HepG2 (cell line): ENCODE data around the gene TNFSF13. TPM values are rescaled to one million over a fixed set of nuclear protein-coding genes. Genes with fewer than 3 reads are reported as not detected.
A peak's percentile ranks its signal among the peaks of the same experiment; 100 is the strongest.

Experiments used
- BORCS8-MEF2B ChIP-seq: sonication (generic); formaldehyde crosslinking; IDR thresholded peaks from 2 replicates; pipeline ENCODE4 v1.8.0; 2022; ENCODE audit warnings: mild to moderate bottlenecking, missing genetic modification reagents
- BRD4 ChIP-seq: sonication (generic); formaldehyde crosslinking; IDR thresholded peaks from 2 replicates; pipeline ENCODE4 v1.4.0; 2020; ENCODE audit warnings: missing genetic modification reagents
- CHCHD3 ChIP-seq: sonication (generic); formaldehyde crosslinking; IDR thresholded peaks from 2 replicates; pipeline ENCODE4 v1.8.0; 2022; ENCODE audit warnings: mild to moderate bottlenecking, missing genetic modification reagents, moderate library complexity
- CHD4 ChIP-seq: fragments of 200-600 bp; sonication (generic); IDR thresholded peaks from 2 replicates; pipeline ENCODE4 v1.7.0; 2017; ENCODE audit warnings: mild to moderate bottlenecking, low read length, borderline replicate concordance
- FOXJ3 ChIP-seq: sonication (generic); formaldehyde crosslinking; IDR thresholded peaks from 2 replicates; pipeline ENCODE4 v1.4.0; 2020; ENCODE audit warnings: missing genetic modification reagents, mild to moderate bottlenecking, borderline replicate concordance
- FOXK2 ChIP-seq: fragments of 450-650 bp; IDR thresholded peaks from 2 replicates; pipeline ENCODE4 v1.6.1; 2016
- GTF2F1 ChIP-seq: fragments of 150-350 bp; IDR thresholded peaks from 2 replicates; pipeline ENCODE4 v1.6.1; 2014; ENCODE audit warnings: low read length
- GTF3A ChIP-seq: sonication (generic); formaldehyde crosslinking; conservative IDR thresholded peaks from 2 replicates; pipeline ENCODE4 v1.4.0; 2020; ENCODE audit warnings: mild to moderate bottlenecking, missing genetic modification reagents
- HDAC2 ChIP-seq: sonication (generic); formaldehyde crosslinking; IDR thresholded peaks from 2 replicates; pipeline ENCODE4 v1.4.0; 2020; ENCODE audit warnings: missing genetic modification reagents
- MAFK ChIP-seq, 2 experiments: IDR thresholded peaks in 1 of 2; conservative IDR thresholded peaks in 1 of 2; 2 replicates each; pipeline ENCODE4 v1.6.1; 2011; ENCODE audit warnings: improper control_type of control experiment in 2 of 2, low read length in 2 of 2
- MYNN ChIP-seq: sonication (generic); formaldehyde crosslinking; IDR thresholded peaks from 2 replicates; pipeline ENCODE4 v1.4.0; 2020; ENCODE audit warnings: mild to moderate bottlenecking, low read depth, missing genetic modification reagents
- RBFOX2 ChIP-seq: fragments of 200-400 bp; formaldehyde crosslinking; IDR thresholded peaks from 2 replicates; pipeline ENCODE4 v1.6.1; 2017; ENCODE audit warnings: low read depth, mild to moderate bottlenecking, low read length
- SNAI1 ChIP-seq: sonication (generic); formaldehyde crosslinking; IDR thresholded peaks from 2 replicates; pipeline ENCODE4 v1.5.0; 2020; ENCODE audit warnings: mild to moderate bottlenecking, missing genetic modification reagents, borderline replicate concordance
- ZMYM3 ChIP-seq: sonication (generic); formaldehyde crosslinking; IDR thresholded peaks from 2 replicates; pipeline ENCODE4 v1.5.1; 2020; ENCODE audit warnings: mild to moderate bottlenecking, missing genetic modification reagents
- ZNF10 ChIP-seq: sonication (generic); formaldehyde crosslinking; IDR thresholded peaks from 2 replicates; pipeline ENCODE4 v1.4.0; 2020; ENCODE audit warnings: mild to moderate bottlenecking, low read depth, missing genetic modification reagents, borderline replicate concordance
- ZNF670 ChIP-seq: sonication (generic); formaldehyde crosslinking; IDR thresholded peaks from 2 replicates; pipeline ENCODE4 v1.8.0; 2022; ENCODE audit warnings: mild to moderate bottlenecking, missing genetic modification reagents, borderline replicate concordance
- ZNF703 ChIP-seq: sonication (generic); formaldehyde crosslinking; IDR thresholded peaks from 2 replicates; pipeline ENCODE4 v1.5.1; 2020; ENCODE audit warnings: missing genetic modification reagents, mild to moderate bottlenecking, moderate library complexity, borderline replicate concordance
- ZNF761 ChIP-seq: sonication (generic); formaldehyde crosslinking; conservative IDR thresholded peaks from 2 replicates; pipeline ENCODE4 v1.4.0; 2020; ENCODE audit warnings: mild to moderate bottlenecking, missing genetic modification reagents
- polyA plus RNA-seq, 8 experiments: library from polyadenylated mRNA; depleted of rRNA in 3 of 8; stranded (reverse) in 7 of 8; unstranded in 1 of 8; fragments of >200 nt; fragmentation: Illumina TruSeq in 4 of 8; extraction: Trizol in 4 of 8; gene quantifications; 2 replicates each; pipeline versions ENCODE4 v1.2.1 to v1.2.3, GENCODE V29; 2011 to 2016; ENCODE audit warnings: low read depth in 4 of 8, missing spikeins in 1 of 8, mixed read lengths in 1 of 8; ENCODE audit not compliant: insufficient read depth in 1 of 8
- total RNA-seq, 5 experiments: library from RNA; depleted of rRNA; stranded (reverse); fragments of >200 nt; fragmentation: Illumina TruSeq; extraction: Trizol; gene quantifications; 2 replicates each; pipeline ENCODE4 v1.2.3, GENCODE V29; 2016; ENCODE audit warnings: low read depth in 1 of 5
- TF ChIP-seq, protein P1 (sequence below): IDR thresholded peaks from 2 replicates; pipeline ENCODE4 v1.6.1; 2016; ENCODE audit warnings: mild to moderate bottlenecking, missing biosample characterization, missing genetic modification reagents
- TF ChIP-seq, protein P2 (sequence below): sonication (generic); formaldehyde crosslinking; IDR thresholded peaks from 2 replicates; pipeline ENCODE4 v1.5.0; 2020; ENCODE audit warnings: mild to moderate bottlenecking, missing genetic modification reagents, borderline replicate concordance
- TF ChIP-seq, protein P3 (sequence below): sonication (generic); formaldehyde crosslinking; IDR thresholded peaks from 2 replicates; pipeline ENCODE4 v1.4.0; 2020; ENCODE audit warnings: mild to moderate bottlenecking, missing genetic modification reagents
- TF ChIP-seq, protein P4 (sequence below): sonication (generic); formaldehyde crosslinking; IDR thresholded peaks from 2 replicates; pipeline ENCODE4 v1.4.0; 2020; ENCODE audit warnings: missing genetic modification reagents

Gene TNFSF13
- total and polyA plus RNA-seq, 2 of the 13 experiments (the other 11 are each of a cell fraction or from before 2014, with no cell fraction given) = 2.5 to 3.3 TPM

DNA sequence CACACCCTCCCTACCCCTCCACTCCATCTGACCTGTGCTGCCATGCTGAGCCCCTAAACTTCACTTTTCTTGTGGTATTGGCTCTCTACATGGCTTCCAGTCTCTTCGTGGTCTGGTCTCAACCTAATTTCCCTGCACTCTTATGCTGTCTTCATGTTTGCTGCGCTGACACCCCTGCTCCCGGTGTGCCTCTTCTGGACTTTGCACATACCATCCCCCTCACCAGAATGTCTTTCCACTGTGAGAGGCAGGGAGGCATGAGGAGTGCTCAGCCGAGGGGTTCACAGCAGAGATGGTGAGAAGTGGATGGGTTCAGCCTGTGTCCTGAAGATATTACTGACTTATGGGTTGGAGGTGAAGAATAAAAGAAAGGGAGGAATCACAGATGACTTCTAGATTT, 7.2 kb upstream of the TNFSF13 start (continued):
- no peak for TF ChIP-seq CHD4
- no peak for TF ChIP-seq GTF3A
- no peak for TF ChIP-seq GTF2F1
- no peak for TF ChIP-seq CHCHD3 (CRISPR knock-in tag)
- TF ChIP-seq FOXJ3 = no peak
- TF ChIP-seq MYNN (CRISPR knock-in tag) = no peak
- TF ChIP-seq BRD4 (CRISPR knock-in tag) = no peak
- TF ChIP-seq, protein P1, sequence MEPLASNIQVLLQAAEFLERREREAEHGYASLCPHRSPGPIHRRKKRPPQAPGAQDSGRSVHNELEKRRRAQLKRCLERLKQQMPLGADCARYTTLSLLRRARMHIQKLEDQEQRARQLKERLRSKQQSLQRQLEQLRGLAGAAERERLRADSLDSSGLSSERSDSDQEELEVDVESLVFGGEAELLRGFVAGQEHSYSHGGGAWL = no peak
- TF ChIP-seq, protein P2, sequence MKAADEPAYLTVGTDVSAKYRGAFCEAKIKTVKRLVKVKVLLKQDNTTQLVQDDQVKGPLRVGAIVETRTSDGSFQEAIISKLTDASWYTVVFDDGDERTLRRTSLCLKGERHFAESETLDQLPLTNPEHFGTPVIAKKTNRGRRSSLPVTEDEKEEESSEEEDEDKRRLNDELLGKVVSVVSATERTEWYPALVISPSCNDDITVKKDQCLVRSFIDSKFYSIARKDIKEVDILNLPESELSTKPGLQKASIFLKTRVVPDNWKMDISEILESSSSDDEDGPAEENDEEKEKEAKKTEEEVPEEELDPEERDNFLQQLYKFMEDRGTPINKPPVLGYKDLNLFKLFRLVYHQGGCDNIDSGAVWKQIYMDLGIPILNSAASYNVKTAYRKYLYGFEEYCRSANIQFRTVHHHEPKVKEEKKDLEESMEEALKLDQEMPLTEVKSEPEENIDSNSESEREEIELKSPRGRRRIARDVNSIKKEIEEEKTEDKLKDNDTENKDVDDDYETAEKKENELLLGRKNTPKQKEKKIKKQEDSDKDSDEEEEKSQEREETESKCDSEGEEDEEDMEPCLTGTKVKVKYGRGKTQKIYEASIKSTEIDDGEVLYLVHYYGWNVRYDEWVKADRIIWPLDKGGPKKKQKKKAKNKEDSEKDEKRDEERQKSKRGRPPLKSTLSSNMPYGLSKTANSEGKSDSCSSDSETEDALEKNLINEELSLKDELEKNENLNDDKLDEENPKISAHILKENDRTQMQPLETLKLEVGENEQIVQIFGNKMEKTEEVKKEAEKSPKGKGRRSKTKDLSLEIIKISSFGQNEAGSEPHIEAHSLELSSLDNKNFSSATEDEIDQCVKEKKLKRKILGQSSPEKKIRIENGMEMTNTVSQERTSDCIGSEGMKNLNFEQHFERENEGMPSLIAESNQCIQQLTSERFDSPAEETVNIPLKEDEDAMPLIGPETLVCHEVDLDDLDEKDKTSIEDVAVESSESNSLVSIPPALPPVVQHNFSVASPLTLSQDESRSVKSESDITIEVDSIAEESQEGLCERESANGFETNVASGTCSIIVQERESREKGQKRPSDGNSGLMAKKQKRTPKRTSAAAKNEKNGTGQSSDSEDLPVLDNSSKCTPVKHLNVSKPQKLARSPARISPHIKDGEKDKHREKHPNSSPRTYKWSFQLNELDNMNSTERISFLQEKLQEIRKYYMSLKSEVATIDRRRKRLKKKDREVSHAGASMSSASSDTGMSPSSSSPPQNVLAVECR (CRISPR knock-in tag) = no peak
- no peak for TF ChIP-seq SNAI1 (CRISPR knock-in tag)
- no peak for TF ChIP-seq ZNF10
- TF ChIP-seq, protein P3, sequence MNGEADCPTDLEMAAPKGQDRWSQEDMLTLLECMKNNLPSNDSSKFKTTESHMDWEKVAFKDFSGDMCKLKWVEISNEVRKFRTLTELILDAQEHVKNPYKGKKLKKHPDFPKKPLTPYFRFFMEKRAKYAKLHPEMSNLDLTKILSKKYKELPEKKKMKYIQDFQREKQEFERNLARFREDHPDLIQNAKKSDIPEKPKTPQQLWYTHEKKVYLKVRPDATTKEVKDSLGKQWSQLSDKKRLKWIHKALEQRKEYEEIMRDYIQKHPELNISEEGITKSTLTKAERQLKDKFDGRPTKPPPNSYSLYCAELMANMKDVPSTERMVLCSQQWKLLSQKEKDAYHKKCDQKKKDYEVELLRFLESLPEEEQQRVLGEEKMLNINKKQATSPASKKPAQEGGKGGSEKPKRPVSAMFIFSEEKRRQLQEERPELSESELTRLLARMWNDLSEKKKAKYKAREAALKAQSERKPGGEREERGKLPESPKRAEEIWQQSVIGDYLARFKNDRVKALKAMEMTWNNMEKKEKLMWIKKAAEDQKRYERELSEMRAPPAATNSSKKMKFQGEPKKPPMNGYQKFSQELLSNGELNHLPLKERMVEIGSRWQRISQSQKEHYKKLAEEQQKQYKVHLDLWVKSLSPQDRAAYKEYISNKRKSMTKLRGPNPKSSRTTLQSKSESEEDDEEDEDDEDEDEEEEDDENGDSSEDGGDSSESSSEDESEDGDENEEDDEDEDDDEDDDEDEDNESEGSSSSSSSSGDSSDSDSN (CRISPR knock-in tag) = 0 out of 2 replicates have a peak, but pooled peaks have one; percentile 34
- TF ChIP-seq HDAC2 (CRISPR knock-in tag) = peak; percentile 61; the same call in 1 of the 2 replicates
- TF ChIP-seq BORCS8-MEF2B (CRISPR knock-in tag) = no peak
- no peak; the same call in 1 of the 2 replicates for TF ChIP-seq ZMYM3 (CRISPR knock-in tag)
- TF ChIP-seq, protein P4, sequence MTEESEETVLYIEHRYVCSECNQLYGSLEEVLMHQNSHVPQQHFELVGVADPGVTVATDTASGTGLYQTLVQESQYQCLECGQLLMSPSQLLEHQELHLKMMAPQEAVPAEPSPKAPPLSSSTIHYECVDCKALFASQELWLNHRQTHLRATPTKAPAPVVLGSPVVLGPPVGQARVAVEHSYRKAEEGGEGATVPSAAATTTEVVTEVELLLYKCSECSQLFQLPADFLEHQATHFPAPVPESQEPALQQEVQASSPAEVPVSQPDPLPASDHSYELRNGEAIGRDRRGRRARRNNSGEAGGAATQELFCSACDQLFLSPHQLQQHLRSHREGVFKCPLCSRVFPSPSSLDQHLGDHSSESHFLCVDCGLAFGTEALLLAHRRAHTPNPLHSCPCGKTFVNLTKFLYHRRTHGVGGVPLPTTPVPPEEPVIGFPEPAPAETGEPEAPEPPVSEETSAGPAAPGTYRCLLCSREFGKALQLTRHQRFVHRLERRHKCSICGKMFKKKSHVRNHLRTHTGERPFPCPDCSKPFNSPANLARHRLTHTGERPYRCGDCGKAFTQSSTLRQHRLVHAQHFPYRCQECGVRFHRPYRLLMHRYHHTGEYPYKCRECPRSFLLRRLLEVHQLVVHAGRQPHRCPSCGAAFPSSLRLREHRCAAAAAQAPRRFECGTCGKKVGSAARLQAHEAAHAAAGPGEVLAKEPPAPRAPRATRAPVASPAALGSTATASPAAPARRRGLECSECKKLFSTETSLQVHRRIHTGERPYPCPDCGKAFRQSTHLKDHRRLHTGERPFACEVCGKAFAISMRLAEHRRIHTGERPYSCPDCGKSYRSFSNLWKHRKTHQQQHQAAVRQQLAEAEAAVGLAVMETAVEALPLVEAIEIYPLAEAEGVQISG (CRISPR knock-in tag) = 0 out of 2 replicates have a peak, but pooled peaks have one; percentile 4
- no peak for TF ChIP-seq RBFOX2
- TF ChIP-seq ZNF703 (CRISPR knock-in tag) = no peak
- no peak for TF ChIP-seq MAFK (conservative IDR thresholded peaks at IDR 0.05 in 1 of 2, IDR thresholded peaks at IDR 0.05 in 1 of 2; ENCODE audit: low read length in 2 of 2)
- no peak for TF ChIP-seq ZNF761
- TF ChIP-seq ZNF670 (CRISPR knock-in tag) = no peak
- TF ChIP-seq FOXK2 = no peak
